Activated T-helper 1 cell treated with anti-CD3 and anti-CD28 coated beads, Interleukin-2, amount 50 U/mL, for 16 hours (primary cell): ENCODE measurements around the gene AMHR2.
A peak's percentile ranks its signal among the peaks of the same experiment; 100 is the strongest.

Experiments
- DNase-seq, 2 donors: peaks; one replicate each; pipeline ENCODE4 v3.0.0-alpha.2; 2020; ENCODE audit warnings: low read depth in 1 of 2, low spot score in 1 of 2

AMHR2 gene

DNA sequence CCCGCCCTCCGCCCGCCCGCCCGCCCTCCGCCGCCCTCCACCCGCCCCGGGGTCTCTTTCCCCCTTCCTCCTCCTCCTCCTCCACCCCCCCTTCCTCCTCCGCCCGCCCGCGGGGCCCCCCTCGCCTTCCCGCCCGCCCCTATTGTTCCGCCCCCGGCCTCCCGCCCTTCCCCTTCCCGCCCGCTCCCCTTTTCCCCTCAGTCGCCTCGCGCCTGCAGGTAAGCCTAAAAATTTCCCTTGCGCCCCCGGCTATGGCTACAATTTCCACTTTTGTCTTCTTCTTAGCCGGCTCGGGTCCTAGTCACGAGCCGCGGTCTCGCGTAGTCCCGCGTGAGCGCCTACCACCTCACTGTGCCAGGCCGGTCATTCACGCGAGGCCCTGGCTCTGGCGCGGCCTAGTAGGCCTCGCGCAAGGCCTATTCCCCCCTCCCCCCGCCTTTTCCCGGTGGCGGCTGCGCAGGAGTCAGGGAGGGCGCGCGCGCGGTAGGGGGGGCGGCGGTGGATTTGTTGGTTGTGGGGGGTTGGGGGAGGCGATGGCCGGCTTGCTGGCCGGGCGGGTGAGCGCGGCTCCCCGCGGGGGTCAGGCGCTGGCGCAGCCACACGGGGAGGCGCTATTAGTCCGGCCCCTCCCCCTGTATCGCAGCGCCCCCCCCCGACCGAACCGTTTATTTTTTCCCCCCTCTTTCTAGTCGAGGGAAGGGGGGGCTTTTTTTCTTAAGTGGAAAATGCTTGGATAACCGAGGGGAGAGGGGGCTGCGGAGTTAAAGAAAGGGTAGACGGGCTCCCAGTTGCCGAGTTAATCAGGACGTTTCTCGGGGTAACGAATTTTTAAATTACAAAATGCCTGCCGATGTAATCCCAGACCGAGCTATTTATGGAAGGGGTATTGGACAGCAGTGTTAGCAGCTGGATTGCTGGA, 28.8 kb downstream of the AMHR2 start:
- DNase-seq: peak; percentile 51 to 68

DNA sequence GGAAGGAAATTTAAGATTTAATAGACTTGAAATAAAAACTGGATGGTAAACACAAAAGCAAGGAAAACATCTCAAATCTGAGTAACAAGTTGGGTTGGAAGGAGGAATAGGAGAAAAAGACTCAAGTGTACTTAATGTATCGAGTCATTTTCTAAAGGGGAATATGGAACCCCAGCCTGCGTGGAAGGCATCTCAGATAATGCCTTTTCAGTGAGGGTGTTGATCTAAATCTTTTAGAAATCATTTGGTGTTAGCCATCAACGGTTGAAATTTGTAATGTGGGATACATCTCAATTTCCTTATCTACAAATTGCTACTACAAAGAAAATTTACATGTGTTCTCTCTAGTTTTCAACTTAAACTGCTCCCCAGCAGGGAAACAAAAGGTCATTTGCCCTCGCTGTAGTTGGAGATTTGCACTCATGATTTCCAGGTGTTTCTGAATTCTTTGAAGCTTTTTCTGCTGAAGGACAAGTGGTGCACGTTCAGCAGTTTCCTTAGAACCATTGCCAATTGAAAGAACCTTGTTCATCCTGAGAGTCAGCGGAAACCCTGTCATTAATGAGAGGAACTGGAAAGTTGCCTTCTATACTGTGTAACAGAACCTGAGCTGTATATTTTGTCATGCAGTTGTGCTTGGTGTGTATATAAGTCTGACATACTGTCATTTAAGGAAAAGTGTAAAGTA, 30.4 kb downstream of the AMHR2 start:
- no peak for DNase-seq

DNA sequence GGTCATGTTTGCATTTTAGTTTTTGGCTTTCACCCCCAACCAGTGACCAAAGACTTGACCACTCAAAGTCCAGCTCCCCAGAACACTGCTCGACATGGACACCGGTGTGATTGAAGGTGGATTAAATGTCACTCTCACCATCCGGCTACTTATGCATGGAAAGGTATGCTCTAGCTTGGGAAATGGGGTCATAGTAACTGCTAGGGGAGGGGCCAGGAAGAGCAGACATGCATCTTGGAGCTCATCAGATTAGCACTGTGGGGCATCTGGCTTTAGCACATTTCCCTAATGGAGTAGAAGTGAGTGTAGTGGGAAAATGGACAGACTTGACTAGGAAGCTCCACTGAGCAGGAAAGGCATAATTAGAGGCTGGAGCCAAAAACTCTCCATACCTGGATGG, 31.1 kb downstream of the AMHR2 start:
- DNase-seq: no peak

DNA sequence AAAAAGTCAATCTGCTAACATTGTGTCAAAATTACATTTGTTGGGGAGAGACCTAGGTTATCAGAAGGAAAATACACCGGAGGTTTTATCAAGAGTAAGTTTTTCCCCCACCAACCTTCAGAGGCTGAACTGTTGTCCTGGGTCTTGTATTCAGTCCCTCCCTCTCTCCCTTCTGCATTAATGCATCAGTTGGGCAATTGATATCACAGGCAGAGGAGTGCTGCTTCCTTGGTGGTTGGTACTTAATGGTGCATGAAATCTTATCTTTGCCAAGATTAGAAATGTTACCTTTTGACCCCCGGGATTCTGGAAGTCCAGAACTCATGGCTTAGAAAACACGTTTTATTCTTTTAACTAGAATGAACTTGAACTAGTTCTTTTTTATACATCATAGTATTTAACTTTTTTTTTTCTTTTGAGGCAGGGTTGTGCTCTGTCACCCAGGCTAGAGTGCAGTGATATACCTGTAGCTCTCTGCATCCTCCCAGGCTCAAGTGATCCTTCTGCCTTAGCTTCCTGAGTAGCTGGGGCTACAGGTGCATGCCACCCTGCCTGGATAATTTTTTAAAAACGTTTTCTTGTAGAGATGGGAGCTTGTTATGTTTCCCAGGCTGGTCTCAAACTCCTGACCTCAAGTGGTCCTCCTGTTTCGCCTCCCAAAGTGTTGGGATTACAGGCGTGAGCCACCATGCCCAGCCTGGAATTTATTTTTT, 33.2 kb downstream of the AMHR2 start:
- no peak for DNase-seq

DNA sequence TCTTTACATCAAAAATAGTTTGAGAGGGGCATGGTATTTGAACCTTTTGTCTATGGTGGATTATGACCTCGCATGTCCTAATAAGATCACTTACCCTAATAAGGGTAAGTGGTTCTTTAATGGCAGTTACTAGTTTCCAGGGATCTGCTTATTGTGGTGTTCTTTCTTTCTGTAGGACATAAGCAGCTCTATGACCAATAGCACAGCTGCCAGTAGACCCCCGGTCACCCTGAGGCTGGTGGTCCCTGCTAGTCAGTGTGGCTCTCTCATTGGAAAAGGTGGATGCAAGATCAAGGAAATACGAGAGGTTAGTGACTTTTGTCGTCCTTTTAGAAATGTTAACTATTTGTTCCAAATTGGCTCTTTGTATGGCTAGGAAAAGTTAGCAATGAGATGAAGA, 35.4 kb downstream of the AMHR2 start:
- DNase-seq: no peak

DNA sequence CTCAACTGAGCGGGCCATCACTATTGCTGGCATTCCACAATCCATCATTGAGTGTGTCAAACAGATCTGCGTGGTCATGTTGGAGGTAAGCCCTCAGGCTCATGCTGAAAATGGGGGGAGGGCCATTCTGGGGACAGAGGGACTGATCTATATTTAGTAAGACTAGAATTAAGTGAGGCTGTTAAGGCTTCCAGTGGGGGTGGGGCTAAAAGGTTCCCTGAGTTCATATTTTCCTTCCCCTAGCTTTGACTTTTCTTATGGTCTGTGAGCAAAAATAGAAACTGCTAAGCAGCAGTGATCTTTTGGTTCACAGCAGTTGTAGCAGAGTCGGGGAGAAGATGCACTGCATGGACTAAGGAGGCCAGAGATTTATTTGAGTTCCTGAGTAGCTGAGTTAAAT, 37.4 kb downstream of the AMHR2 start:
- no peak for DNase-seq

DNA sequence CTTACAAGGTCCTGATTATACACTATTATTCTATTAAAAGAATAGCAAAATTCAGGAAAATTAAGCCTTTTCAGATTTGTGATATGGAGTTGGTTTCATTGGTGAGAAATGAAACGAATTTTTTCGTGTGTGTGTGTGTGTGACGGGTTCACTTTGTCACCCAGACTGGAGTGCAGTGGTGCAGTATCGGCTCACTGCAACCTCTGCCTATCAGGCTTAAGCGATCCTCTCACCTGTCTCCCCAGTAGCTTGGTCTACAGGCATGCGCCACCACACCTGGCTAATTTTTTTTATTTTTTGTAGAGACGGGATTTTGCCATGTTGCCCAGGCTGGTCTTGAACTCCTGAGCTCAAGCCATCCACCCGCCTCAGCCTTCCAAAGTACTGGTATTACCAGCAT, 37.9 kb downstream of the AMHR2 start:
- DNase-seq: no peak

DNA sequence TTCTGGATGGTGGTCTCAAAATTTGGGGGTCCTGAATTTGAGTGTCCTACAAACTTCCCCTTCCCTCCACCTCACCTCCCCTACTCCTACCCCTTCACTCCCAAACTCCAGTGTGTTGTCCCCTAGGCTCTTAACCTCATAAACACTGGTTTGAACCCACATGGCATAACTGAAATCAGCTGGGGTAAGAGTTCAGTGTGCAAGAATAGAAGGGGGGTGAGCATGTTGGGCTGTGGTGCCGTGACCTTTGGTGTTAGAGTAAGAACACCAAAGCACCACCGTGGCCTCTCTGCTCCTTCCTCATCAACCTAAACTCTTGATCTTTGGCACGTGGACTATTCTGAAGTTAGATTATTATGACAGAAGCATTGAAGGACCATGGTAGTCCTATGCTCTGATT, 39.3 kb downstream of the AMHR2 start:
- DNase-seq: no peak

DNA sequence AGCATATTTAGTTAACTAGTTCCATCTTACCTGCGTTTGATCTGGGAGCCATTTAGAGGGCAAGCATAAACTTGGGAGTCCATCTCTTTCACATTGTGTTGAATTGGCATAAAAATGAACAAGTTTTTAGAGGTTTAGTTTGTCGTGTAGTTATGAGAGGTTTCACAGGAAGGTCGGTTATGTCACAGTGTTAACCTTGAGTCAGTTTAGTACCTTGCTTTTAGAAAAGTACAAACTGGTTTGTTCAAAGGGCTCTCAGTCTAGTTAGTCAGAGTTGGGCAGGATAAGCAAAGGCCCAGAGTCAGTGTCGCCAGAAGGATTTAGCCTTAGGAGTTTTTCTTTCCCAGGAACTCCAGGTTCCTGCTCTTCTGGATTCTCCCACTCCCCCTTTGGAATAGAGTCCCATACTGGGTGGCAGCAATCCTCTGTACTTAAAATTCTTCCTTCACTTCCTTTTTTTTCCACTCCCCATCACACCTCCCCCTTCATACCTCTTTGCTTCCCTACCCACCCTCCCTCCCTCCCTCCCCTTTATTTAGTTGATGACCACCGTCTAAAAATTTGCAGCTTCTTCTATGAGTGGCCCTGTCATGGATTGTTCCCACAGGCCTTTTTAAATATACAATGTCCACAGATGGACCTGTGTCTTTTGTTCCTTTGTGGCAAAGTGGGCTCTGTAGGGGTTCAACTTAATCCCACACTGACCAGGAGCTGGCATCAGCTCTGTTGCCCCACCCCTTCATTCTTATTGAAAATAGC, 40.3 kb downstream of the AMHR2 start:
- no peak for DNase-seq

DNA sequence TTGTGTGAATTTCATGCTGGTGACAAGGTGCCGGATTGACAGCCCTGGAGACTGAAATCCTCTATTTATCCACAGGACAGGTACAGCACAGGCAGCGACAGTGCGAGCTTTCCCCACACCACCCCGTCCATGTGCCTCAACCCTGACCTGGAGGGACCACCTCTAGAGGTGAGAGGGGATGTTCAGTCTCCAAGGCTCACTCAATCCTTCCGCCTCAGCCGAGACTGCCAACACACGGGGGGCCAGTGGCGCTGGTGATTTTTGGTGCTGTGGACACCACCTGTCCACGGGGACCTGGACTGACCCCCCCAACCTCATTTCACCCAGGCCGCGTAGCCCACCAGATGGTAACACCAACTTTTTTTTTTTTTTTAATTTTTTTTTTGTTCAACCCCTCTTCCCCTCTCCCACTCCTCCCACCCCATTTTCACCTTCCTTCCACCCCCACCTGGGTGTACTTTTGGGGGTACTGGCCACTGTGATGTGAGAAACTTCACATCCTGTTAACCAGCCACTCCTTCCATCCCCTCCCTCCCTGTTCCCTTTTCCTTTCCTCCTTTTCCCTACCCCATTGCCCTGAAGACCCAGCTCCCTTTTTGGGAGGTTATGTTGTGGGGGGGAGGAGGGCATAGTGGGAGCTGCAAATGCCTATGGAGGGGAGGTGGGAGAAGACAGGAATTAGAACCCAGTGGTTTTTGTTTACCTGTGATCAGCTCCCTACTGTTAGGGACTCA, 41.2 kb downstream of the AMHR2 start:
- no peak for DNase-seq

DNA sequence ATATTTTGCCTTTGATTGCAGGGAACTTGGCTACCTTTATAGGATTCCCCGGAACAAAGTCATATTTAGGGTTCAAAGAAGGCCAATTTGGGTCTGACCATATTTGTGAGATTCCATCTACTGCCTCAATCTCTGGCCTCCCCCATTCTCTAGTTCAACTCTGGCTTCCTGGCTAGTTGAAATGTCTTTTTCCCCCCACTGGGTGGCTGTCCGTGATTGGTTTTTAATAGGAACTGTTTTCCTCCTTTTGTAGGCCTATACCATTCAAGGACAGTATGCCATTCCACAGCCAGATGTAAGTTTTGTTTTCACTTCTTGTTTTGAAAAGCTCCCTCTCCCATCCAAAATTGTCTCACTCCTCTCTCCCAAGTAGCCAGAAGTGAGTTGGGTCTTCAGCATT, 42.0 kb downstream of the AMHR2 start:
- DNase-seq: no peak

DNA sequence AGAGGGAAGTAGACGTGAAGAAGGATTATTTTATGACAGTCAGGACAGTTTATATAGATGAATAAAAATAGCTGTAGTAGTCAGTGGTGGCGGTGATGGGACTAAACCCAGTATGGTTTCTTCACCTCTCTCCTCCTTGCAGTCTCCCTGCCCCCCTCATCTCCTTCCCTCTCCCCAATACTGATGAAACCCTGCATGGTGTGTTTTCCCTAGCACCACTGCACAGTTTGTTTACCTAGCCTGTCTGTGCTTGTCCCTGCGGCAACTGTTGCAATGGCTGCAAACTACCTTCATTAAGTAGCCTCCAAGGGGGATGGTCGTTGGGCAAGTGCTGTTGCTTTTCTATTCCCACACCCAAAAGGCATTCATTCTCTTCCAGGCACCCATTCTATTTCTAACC, 43.0 kb downstream of the AMHR2 start:
- no peak for DNase-seq

DNA sequence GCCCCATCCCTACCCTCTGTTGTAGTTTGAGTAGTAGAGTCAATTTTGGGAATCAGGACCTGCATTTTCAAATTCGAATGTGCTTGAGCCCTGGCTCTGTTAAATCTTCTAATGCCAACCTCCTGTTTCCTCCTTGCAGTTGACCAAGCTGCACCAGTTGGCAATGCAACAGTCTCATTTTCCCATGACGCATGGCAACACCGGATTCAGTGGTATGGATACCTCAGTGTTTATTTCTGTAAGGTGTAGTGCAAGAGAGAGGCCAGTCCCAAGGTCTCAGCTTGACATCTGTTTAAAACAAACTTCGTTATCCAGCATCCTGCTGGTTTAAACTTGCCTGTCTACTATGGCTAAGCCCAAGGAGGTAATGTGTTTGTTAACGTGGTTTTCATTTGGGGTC, 43.4 kb downstream of the AMHR2 start:
- DNase-seq: no peak

DNA sequence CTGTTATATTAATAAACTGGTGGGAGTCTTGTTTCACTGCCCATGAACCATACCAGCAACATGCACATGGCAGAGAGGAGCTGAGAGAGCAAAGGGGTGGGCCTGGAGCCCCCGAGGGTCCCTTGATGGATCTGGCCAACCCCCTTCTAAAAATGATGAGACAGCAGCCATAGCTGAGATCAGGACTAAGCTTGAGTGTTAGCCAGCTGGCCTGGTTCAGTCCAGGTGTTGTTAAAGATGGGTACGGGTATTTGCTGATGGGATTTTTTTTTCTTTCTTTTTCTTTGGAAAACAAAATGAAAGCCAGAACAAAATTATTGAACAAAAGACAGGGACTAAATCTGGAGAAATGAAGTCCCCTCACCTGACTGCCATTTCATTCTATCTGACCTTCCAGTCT, 44.2 kb downstream of the AMHR2 start:
- no peak for DNase-seq

DNA sequence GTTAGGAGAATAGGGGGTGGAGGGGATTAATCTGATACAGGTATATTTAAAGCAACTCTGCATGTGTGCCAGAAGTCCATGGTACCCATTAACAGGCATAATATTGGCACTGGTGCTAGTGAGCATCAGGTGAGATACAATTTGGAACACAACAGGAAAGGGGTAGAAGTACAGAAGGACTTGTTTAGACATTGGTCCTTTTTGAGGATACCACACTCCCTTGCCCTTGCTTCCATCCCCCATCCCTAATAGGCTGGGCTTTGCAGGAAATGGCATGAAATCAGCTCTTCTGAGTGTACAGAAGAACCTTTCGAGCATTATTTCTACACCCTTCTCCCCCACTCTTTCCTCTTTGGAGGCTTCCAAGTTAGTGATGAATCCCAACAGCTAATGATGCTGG, 44.6 kb downstream of the AMHR2 start:
- DNase-seq: no peak

DNA sequence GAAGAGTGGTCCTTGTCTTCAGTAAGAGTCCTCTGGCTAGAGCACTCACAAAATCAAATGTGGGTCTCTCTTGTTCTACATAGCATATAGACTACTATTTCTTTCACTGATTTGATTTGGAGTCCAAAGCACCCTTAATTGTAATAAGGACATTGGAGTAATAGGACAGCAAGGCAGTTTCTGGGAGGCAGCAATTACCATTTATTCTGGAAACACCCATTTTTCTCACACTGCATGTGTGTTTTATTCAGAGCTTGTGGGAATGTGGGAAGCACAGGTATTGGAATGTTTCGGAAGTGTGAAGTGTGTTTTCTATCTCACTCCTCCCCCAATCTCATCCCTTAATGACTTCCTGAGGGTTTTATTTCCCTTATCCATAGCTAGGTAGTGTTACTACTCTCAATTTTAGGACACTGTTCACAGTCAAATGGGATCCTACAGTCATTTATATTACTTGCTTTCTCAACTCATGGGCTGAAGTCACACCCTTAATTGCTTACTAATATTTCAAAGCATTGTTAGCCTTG, 48.5 kb downstream of the AMHR2 start:
- DNase-seq: no peak

DNA sequence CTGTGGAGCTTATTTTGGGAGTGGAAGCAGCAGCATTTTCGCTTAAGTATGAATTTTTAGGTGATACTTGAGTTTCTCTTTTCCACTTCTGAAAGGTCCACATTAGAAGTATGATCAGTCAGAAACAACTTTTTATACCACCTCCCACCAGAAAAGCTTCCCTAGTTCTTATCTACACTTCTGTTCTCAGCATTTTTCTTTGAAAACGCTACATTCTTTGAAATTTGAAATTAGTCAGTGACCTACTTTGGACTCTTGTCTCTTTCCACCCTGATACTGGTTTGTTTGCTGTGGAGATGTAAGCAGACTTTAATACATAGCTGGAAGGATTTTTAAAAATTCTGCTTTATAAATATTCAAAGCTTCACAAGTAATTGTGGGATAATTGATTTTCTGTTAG, 50.4 kb downstream of the AMHR2 start:
- no peak for DNase-seq

DNA sequence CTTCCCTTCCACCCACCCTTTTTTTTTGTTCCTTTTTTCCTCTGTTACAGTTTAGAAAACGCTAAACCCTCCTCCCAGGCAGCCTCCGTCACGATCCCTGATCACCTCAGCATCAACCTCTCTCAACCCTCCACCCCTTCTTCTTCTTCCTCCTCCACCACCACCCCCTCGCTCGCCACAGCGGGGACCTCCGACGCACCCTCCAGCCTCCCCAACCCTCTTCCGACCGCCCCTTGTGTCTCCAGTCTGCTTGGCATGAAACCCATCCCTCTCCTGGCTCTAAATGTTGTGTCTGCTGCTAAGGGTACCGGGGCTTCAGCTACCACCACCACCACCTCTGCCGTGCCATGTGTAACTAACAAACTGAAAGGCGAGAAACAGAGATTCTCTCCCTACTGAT, 51.2 kb downstream of the AMHR2 start:
- no peak for DNase-seq

DNA sequence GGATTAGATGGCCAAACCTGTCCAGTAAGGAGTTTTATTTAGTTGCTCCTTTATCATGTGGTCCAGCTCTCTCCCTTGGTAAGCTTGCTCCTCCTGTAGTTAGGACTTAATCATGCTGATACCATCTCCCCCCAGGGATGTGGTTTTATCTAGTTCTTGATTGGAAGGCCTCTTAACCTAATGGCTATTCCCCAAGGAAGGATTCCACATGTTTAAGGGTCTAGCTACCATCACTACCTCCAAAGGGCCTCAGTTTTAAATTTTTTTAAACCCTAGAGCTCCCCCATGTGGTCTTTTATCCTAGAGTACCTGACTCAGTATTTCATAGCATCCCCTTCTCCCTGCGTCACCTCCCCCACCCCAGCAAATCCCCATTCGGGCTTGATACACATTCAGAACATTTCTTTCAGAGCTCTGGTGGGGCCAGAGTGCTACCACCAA, 53.1 kb downstream of the AMHR2 start:
- DNase-seq: no peak

DNA sequence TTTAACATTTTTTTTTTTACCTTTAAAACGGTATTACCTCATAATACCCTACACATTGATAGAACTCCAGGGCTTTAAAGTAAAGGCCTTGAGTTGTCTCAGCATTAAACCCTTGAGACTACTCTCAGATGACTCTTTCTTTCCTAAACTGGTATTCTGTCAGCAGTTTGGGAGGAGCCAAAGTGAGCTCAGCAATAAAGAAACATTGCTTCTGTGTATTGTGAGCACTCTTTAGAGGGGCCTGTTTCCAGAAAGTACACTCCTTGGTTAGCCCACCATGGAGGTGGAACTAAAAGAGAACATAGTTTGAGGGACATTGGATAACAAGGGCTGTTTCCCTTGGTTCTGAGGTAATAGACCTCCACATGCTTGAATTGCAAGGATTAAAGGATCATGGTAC, 55.2 kb downstream of the AMHR2 start:
- no peak for DNase-seq
